Brain microvascular endothelial cell (primary cell): ENCODE measurements around the gene PDCD1LG2.

Source experiments
- DNase-seq: peaks from one replicate; pipeline ENCODE4 v3.0.0-alpha.2; 2020
- H3K27ac ChIP-seq: fragments of 250-450 bp; sonication (Bioruptor Pico); 2 replicates; pipeline ENCODE4 v1.5.1; 2020; ENCODE audit warnings: mild to moderate bottlenecking, moderate library complexity
- H3K27me3 ChIP-seq: fragments of 250-450 bp; sonication (Bioruptor Pico); replicated peaks from 2 replicates; pipeline ENCODE4 v1.5.1; 2020; ENCODE audit warnings: mild to moderate bottlenecking
- H3K36me3 ChIP-seq: fragments of 250-450 bp; sonication (Bioruptor Pico); replicated peaks from 2 replicates; pipeline ENCODE4 v1.5.1; 2020; ENCODE audit warnings: mild to moderate bottlenecking
- H3K4me3 ChIP-seq: 2 replicates; pipeline ENCODE4 v1.5.1; 2011; ENCODE audit warnings: low read depth, mild to moderate bottlenecking, control low read depth, low read length, moderate library complexity
- CTCF ChIP-seq: IDR thresholded peaks from 2 replicates; pipeline ENCODE4 v1.5.1; 2011; ENCODE audit warnings: low read depth, mild to moderate bottlenecking, moderate library complexity, low read length, control low read depth, inconsistent platforms; ENCODE audit errors: missing control alignments
- in situ Hi-C: cut with HindIII; loops from 2 replicates; pipeline ENCODE4 v1.10.0; 2017; ENCODE audit warnings: low sequenced_read_pairs, low pct_ligation_motif_present

The PDCD1LG2 gene

DNA sequence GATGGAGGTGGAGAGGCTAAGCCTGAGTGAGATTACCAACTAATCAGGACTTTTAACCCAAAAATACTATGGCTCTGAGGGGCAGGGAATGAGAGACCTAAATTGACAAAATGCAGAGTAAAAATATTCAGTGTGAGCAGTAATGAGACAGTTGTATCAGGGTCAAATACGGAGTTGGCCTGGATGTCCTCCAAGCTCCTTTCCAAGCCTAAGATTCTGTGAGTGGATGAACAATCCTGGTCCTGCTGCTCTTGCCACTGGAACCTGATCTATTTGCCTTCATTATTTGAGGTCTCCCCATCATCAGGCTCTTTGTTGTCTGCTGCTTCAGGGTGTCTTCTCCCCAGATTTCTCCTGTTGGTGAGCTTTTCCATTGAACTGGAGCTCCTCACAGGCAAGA is 1.1 kb downstream of the PDCD1LG2 start:
- in situ Hi-C loops = no loop called here
- Histone ChIP-seq H3K36me3 (no peaks in the 10 kb centered on the region), H3K4me3 (peak overlapping the region; percentile 28), H3K27ac (no peak overlapping the region), H3K27me3 (no peaks in the 10 kb centered on the region)
- DNase-seq = no peak
- TF ChIP-seq CTCF = no peak

DNA sequence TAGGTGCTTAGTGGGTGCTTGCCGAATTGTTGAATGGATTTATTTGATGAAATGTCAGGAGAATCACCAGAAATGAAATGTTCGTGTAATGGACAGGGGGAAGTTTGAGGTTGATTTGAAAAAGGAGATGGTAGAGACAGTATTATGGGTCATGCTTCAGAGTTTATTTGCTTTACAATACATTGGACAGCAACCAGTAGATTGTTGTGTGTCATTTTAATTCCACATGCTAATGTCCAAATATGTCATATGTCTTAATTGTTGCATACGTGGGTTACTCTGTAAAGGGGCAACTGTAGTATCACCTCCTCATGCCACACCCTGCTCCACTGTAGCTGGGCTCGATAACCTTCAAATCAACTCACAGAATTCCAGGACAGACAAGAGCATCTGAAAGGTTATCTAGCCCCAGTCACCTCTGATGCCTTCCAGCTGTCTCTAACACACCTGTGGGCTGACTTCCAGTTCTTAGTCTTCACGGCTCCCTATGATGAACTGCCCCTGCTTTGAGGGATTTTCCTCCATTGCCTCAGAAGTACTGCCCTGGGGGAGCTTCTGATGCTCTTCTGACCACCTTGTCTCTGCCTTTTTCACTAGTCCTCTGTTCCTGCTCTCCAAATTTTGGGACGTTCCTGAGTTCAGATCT is 1.7 kb downstream of the PDCD1LG2 start:
- DNase-seq = no peak
- Histone ChIP-seq H3K4me3 (peak overlapping the region; percentile 28), H3K36me3 (no peaks in the 10 kb centered on the region), H3K27me3 (no peaks in the 10 kb centered on the region), H3K27ac (no peak overlapping the region)
- no peak for TF ChIP-seq CTCF
- in situ Hi-C loops = no loop called here

DNA sequence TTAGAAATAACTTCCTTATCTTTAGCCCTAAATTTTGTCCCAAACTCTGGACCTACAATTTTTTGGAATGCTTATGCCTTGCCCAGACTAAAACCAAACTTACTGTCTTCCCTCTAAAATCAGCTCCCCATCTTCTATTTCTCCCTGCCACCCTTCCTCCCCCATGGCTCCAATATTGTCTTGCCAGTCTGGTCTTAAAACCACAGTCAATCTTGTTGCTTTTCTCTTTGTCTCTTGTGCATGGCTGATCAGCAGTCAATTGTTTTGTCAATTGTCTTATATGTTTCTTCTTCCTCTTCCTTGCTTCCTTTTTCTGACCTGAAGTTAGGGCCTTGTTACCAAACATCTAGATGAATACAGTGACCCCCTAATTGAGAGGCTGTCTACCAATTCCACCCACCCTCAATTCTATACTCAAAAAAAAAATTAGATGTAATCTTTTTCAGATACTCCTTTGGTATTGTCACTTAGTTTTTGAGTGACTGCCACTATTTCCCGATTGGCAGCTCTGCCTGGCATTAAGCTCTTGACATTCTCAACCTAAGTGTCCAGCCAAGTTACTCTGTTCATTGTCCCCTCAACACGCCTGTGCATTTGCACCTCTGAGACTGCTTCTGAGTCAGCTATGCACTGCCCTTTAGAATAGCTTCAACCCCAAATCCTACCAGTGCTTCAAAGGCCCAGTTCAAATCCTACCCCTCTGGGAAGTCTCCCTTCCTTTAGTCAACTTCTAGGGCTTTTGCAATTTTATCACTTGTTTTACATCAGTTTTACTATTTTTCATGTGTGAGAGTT is 2.5 kb downstream of the PDCD1LG2 start:
- in situ Hi-C loops = no loop called here
- H3K4me3 ChIP-seq = no peak overlapping the region
- no peak for TF ChIP-seq CTCF
- H3K36me3 ChIP-seq = no peaks in the 10 kb centered on the region
- H3K27ac ChIP-seq = no peak overlapping the region
- DNase-seq = no peak
- no peaks in the 10 kb centered on the region for H3K27me3 ChIP-seq

DNA sequence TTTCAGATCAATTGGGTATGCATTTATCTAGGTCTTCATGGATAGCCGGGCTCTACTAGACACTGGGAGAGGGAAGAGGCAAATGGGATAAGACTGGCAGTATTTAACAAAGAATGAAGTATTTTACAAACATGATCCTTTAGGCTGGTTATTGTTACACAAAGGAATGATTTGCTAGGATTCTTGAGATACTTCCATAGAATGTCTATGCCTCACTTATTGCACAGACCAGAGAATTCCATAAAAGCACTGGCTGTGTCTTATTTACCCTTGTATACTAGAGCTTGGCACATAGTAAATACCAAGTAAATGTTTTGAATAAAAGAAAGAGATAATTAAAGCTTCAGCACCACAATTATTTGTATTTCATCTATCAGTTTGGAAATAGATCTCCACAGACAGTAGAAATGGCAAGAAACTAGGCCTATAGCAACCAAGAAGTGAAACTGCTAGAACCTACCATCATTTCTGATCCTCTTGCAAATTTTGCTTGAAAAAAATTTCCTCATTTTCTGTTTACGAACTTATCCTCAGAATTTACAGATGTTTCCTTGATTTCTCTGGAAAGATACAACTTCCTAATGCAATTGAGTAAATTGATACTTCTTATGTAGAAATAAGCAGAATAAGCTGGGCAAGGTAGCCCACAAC is 3.8 kb downstream of the PDCD1LG2 start:
- no peak for DNase-seq
- Histone ChIP-seq H3K36me3 (no peaks in the 10 kb centered on the region), H3K27ac (no peak overlapping the region), H3K4me3 (no peak overlapping the region), H3K27me3 (no peaks in the 10 kb centered on the region)
- in situ Hi-C loops = no loop called here
- no peak for TF ChIP-seq CTCF

DNA sequence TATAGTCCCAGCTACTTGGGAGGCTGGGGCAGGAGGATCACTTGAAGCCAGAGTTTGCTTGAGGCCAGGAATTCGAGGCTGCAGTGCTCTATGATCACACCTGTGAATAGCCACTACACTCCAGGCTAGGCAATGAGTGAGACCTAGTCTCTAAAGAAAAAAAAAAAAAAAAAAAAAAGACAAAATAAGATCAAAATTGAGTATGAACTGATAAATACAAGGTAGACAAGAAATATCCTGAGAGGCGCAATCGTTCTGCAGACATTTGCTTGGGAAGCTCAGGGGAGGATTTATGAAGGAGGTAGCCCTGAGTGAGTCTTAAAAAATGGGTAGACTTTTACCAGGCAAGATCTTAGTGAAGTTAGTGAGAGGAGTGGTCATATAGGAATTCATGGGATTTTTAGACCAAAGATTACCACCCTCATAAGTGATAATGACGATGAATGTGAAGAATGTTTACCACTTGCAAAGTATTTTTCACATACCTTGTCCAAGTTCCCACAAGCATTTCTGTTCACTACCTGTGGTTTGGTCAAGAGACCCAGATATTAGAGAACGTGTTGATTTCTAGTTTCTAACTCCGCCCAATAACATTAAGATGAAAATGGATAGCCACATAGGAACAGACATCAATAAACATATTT is 4.4 kb downstream of the PDCD1LG2 start:
- H3K4me3 ChIP-seq = no peak overlapping the region
- DNase-seq = no peak
- in situ Hi-C loops = no loop called here
- H3K27me3 ChIP-seq = no peaks in the 10 kb centered on the region
- no peak overlapping the region for H3K27ac ChIP-seq
- no peak for TF ChIP-seq CTCF
- H3K36me3 ChIP-seq = no peaks in the 10 kb centered on the region
